Amygdala (tissue), 56 donors: ENCODE measurements around the gene PASK.

Experiments used
- DNase-seq, 56 donors: peaks; one replicate each; lab custom pipeline; 2025; lab: John Stamatoyannopoulos, UW

Gene PASK

DNA sequence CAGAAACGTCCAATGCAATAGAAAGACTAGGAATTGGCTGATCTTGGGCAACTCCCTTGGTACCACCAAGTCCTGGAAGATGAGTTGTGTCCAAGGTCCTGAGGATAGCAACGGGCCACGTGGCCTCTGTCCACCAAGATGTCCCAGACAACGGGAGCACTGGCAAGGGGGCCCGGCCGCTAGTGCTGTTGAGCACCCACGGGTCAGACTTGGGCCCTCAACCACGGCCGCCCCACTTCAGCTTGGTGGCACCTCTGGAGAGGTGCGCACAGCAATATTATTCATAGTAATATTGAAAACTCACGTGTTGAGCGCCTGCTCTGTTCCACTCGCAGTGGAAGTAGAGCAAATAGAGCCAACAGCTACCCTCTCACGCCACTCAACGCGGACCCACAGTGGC is 19.0 kb downstream of the PASK start:
- no peak for DNase-seq

DNA sequence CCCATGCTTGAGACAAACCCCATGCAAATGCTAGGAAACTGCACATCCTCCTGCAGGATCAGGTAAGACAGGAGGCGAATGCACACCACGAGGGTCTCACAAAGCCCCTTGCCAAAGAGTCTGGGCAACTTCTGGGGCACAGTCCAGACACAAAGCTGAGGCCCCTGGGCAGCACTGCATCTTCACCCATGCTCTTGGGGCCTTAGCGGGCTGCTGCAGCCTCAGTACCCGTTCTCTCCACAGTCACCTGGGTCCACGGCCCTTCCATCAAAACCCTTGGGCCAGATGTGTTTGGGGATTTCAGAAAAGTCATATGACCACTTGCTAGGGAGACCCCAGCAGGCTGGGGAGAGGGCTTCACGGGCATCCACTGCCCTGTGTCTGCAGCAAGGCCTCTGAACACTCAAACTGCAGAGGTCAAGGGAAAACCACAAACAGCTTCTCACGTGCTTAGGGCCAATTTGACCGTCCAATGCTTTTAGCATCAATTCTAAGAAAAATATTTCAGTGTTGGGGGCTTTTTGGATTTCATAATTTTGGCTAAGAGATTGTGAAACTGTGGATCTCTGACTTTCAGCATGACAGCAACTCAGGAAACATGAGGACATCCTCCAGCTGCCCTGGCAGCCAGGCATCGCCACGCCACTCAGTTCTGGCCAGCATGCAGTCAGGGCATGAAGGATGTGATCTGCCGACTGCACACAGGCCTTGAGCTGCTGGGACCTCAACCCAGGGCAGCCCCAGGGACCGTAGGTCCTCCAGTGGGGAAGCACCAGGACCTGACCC is 20.0 kb downstream of the PASK start:
- DNase-seq: no peak

DNA sequence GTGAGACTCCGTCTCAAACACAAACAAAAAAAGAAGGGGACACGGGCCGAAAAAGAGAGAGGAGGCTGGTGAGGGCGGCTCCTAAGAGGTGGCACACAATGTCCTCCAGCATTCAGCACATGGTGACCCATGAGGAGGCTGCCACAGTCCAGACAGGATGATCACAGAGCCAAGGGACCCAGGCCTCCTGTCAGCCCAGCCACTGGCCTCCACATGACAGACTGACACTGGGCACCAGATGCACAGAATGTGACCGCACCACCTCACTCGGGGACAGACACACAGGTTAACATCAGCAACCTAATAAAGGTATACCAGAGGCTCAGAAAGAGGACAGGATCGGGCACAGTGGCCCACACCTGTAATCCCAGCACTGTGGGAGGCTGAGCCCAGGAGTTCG is 21.0 kb downstream of the PASK start:
- DNase-seq: no peak

DNA sequence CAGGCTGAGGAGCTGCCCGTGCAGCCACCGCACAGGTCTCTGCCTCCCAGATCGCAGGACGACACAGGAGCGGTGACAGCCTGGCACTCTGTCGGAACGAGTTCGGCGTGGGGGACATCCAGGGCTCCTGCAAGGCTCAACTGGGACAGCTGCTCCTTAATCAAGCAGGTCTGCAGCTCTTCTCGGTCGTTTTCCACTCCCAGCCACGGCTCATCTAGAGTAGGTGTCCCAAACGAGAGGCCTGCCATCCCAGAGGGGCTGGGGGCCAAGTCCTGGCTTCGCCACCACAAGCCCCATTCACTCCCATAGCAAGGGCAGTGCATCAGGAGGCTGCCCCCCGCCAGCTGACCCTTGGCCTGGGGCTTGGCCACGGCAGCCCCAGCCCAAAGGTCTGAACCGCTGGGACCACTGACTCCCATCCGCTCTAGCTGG is 22.5 kb downstream of the PASK start:
- DNase-seq: no peak

DNA sequence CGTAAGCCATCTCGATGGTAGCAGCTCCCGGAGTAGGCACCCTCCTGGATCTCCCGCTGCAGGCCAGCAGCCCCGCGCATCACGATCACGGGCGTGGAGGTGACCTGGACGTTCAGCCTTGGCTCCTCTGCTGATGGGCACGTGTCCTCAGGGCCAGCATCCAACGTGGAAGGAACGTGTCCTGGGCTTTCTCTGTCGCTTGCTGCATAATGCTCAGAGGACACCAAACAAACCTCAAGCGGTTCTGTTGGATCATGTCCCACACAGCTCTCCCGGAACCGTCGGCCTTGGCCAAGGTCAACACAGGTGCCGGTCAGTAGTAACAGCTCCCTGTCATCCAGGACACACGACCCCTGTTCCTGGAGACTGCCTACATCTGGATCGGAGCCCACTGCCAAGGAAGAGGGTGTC is 23.1 kb downstream of the PASK start:
- DNase-seq: no peak

DNA sequence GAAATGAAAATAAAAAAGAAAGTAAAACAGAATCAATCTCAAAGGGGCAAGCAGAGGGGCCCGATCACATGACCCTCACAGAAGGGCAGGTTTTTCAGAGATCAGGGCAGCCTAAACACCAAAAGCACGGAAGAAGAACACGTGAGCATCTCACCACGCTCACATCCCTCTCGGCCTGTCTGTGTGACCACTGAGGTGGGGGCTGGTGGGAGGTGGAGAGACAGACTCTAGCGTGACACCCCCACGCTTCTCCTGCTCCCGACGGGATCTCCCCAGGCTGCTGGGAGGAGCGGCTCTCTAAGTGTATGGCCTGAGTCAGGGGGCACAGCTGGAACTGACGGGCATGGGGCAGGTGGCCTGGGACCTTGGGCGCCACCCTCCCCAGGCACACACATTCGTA is 23.6 kb downstream of the PASK start:
- no peak for DNase-seq

DNA sequence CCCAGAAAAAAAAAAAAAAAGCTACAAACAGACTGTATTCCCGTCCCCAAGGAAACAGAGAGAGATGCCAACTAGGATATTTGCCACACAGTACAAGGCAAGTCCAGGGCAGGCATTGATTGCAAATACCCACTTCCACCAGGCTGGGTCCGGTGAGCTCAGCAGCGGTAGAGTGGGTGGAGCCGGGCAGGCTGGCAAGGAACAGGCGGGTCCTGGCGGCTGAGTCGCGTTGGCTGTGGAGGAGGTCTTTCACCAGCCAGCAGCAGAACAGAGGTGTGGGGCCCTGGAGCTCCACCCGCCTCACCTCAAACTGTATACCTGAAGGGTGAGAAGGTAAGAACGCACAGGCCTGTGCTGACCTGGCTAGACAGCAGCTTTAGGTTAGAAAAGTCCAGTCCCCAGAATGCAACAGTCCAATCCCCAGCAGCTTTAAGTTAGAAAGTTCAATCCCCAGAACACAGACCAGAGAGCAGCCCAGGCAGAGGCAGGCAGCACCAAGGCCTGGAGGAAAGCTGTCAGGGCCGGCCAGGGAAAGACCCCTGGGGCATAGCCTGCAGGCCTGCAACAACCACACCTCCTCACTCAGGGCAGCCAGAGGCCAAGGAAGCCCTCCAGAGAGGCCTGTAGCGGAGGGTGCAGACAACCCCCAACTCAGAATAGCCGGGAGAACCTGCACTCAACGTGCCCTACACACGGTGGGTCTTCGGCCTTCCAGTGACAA is 25.3 kb downstream of the PASK start:
- DNase-seq: peak in 32 of 56 donors; percentile 2 to 71 (median 34)

DNA sequence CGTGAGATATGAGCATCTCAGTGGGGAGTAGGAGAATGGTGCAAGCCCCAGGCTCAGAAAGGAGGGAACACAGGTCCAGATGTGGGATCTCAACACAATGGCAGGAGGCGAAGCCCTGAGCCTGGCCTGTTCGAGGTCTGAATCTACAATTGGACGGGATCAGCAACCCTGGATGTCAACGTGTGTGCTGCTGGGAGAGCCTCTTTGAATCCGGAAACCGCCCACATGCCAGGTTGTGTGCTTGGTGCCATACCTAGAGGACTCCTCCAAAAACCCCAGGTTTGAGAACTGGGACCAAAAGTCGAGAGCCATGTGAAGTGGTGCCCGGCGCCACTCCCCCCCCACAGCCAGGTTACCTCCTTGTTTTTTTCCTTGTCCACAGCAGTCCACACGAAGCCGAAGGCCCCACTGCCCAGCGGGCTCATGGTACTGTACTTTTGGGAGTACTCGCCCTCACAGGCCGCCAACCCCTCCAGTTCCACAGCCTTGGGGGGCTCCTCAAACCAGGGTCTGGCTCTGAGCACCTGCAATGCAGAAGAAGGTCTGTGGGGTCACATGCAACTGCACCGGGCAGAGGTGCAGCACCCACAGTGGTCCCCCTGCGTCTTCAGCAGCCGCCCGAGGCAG is 26.8 kb downstream of the PASK start:
- no peak for DNase-seq

DNA sequence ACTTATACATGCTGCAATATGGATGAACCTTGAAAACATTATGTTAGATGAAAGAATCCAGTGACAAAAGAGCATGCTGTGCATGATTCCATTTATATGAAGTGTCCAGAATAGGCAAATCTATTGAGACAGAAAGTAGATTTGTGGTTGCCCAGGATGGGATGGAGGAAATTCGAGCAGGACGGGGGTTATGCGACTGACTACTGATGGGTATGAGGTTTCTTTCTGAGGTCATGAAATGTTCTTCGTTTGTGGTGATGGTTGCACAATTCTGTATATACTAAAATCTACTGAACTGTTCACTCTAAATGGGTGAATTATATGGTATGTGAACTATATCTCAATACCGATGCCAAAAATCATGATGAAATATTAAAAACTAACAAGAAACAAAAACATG is 28.3 kb downstream of the PASK start:
- no peak for DNase-seq

DNA sequence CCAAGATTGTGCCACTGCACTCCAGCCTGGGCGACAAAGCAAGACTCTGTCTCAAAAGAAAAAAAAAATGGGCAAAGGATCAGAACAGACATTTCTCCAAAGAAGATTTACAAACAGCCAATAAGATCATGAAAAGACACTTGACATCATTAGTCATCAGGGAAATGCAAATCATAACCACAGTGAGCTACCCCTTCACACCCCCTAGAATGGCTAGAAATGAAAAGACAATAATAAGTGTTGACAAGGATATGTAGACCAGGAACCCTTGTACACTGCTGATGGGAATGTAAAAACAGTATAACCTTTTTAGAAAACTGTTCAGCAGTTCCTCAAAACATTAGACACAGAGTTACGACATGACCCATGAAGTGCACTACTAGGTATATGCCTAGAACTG is 28.8 kb downstream of the PASK start:
- DNase-seq: no peak

DNA sequence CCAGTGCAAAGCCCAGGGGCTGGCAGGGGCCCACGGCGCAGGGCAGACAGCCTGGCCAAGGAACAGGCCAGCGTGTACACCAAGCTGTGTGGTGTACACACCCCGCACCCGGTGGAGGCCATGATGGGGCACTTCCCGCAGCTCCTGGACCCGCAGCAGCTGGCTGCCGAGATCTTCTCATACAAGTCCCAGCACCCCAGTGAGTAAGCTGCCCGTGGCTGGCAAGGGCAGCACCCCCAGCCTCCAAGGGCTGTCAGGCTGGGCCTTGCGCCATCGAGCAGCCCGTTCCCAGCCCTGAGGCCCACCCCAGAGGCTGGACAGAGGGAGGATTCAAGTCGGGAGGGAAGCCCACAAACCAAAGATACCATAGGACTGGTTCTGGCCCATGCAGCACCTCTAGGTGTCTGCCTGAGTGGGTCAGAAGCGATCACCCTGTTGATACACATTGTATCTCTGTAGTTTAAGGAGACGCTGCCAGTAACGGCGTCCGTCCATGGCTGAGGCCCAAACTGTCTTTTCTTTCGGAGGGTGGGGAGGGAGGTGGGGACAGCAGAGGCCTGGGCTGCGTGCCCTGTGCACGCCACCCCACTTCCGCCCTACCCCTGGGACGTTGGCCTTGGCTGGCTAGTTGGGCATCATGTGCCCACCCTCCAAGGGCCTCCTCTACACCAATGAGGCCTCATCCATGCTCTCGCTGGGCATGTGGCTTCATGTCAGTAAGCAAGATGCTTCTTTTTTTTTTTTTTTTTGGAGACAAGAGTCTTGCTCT is 30.4 kb downstream of the PASK start:
- no peak for DNase-seq

DNA sequence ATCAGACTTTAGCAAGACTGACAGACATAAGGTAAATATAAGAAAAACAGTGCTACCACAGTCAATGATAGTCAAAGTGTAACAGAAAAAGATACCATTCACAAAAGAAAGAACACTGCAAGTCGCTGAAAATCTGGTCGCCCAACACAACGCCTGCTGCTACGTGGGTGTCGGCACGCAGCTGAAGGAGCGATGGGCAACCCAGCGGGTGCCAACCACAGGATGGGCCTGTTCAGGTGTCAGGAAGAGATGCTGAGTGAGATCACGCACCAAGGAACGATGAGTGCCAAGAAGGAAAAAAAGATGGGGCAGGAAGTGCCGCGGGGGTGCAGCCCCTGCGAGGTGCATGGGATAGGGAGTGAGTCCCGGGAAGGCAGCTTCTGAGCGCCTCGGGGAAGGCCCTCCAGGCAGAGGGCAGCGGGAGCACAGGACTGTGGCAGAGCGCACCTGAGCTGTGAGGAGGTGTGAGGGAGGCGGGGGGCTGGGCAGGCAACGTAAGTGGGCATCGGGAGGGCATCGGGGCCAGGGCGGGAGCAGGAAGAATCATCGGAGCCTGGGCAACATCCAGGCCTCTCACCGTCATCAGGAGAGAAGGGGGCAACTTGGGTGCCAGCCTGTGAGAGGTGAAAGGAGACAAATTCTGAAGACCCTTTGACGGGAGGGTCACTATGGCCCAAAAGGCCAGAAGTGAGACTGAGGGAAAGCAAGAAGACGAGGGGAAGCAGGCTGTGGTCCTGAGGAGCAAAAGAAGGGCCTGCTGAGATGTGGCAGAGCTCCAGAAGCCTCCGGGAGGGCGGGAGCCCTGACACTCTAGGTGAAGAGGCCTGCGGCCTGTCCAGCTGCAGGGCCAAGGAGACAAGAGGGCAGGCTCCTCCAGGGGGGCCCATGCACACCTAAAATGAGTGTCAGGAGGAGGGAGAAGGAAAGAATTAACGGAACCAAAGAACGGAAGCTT is 32.4 kb downstream of the PASK start:
- DNase-seq: no peak

DNA sequence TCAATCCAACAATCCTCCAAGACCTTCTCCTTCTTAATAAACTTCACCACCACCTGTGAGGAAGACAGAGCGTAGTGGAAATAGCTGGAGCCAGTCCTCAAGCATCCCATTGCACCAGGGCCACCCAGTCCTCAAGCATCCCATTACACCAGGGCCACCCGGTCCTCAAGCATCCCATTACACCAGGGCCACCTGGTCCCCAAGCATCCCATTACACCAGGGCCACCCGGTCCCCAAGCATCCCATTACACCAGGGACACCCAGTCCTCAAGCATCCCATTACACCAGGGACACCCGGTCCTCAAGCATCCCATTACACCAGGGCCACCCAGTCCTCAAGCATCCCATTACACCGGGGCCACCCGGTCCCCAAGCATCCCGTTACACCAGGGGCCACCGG is 33.9 kb downstream of the PASK start:
- no peak for DNase-seq

DNA sequence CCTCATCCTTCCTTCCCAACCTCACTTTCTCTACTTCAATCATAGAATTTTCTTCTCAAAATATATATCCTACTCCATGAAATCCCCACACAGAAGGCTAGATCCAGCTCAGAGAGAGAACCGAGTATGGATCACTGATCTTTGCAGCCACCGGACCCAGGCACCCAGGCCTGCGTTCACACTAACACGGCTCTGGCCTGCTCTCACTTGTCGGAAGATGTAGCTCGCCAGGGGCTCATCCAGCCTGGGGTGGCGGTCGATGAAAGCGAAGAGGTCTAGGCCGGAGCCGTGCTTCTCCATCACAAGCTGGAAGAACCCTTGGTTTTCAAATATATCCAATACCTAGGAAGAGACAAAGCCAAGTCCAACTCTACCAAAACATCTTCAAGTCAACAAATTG is 34.4 kb downstream of the PASK start:
- no peak for DNase-seq

DNA sequence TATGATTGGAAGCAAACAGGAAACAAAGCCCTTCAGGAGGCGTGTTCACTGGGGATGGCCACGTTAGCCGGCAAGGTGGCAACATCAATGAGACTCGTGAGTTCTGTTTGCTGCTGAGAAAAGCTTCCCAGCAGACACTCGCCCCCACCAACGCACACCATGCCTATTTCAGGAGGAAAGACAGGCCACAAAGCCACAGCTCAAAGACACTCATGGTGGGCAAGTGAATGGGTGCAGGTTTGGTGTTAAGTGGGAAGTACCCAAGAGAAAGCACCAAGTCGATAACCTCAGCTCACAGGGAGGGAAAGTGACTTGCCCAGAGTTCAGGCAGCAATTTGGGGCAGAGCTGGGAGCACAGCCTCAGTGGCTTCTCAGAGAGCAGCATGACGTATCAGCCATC is 36.7 kb downstream of the PASK start:
- no peak for DNase-seq

DNA sequence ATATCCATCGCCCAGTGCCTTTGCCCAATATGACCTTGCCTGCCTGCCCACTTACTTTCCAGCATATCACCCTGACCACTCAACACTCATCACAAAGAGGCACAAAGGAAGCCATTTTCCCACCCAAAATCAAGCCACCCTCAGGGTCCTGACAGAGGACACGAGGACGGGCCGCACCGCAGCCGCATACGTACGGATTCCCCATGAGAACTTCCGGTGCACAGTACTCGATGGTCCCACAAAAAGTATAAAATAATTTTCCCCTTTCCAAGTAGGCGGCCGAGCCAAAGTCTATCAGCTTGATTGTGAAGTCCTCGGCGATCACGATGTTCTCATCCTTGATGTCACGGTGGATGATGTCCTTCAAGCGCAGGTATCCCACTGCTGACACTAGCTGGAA is 37.2 kb downstream of the PASK start:
- DNase-seq: no peak

DNA sequence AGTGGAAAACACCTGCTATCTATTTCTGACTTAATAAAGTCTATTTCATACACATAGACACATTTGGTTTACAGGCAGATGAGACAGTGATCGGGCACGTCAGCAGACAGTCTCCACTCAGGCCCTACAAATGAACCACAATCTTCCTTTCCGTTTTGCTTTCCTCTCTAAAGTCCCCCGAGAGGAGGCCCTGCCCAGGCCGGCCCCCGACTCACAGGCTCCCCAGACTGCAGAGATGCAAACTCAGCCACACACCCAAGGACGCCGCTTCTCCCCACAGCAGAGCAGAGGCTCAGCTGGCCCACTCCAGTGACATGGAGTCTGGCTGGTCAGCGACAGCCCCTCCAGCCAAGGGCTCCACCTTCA is 37.8 kb downstream of the PASK start:
- no peak for DNase-seq

DNA sequence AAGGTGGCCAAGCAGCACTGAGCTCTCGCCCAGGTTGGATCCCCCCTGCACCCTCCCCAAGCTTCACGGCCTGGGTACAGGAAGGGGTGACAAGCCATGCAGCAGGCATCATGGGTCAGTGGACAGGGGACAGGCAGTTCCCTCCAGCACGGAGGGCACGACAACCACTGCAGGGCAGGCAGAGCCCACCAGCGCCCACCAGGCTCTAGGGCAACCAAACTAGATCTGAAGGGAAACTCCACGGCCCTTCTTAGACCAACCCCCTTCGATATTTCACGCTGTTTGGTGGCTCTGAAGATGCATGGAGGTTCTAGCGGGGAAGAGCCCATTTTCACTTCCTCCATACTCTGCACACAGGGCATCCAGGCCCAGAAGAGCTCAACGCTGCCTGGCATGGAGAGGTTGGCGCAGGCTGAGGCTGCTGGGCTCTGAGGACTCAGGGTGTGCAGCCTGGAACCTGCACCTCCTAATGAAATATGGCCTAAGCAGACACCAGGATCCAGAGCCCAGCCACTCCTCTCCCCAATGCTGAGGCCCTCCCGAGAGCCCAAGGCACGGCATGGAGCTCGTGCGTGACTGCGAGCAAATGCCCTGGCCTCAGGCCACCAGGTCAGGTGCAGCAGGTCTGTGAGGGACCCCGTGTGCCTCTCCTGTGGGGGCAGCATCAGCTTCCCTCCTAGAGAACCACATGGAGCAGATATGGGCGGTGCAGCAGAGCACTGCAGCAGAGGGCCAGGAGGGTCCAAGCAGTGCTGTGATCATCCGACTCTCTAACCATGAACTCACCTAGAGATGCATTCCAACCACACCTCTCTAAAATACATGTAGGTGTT is 38.4 kb downstream of the PASK start:
- DNase-seq: no peak

DNA sequence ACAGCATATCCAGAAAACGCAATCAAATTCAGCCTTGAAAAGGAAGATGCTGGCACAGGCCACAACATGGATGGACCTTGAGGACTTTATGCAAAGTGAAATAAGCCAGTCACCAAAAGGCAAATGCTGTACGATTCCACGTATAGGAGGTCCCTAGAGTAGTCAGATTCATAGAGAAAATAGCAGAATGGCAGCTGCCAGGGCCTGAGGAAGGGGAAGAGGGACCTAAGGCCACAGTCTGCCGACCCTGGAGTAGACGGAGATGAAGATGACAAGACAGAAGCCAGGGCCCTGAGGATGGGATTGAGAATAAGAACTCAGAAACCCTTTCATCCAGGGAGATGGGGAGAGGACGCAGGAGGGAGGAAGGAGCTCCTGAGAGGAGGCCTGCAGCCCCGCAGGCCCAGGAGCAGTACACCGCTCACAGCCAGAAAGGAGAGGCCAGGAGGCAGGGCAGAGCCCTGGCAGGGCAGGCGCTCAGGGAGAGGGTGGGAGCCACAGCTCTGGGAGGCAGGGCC is 39.1 kb downstream of the PASK start:
- no peak for DNase-seq
